Measurements from ENCODE around the gene PRRX1.

The PRRX1 gene

DNA sequence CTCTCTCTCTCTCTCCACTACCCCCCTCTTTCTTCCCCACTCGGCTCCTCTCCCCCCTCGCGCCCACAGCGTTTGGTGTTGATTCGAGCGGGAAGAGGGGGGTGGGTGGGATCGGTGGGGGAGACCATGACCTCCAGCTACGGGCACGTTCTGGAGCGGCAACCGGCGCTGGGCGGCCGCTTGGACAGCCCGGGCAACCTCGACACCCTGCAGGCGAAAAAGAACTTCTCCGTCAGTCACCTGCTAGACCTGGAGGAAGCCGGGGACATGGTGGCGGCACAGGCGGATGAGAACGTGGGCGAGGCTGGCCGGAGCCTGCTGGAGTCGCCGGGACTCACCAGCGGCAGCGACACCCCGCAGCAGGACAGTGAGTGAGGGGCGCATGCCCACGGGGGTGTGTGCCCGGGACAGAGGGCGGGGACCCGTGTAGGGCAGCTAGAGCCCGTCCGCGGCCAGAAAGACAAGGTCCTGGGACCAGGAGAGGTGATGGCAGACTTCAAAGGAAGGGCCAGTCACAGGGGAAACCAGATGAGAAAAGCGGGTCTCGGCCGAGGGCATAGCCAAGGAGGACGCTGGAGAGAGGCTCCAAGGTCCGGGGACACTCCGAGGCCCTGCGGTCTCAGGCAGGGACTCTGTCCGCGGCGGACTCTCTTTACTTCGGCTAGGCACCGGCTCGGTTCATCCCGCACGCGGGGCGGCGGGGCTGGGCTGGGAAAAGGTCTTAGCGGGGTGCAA, at the start of gene PRRX1:
Gene PRRX1 (plus strand): TSS at position 39 of the 735 bp plus-strand sequence. CDS start 88 bp downstream, at position 127.
- DNase-seq: peak; percentile 36

DNA sequence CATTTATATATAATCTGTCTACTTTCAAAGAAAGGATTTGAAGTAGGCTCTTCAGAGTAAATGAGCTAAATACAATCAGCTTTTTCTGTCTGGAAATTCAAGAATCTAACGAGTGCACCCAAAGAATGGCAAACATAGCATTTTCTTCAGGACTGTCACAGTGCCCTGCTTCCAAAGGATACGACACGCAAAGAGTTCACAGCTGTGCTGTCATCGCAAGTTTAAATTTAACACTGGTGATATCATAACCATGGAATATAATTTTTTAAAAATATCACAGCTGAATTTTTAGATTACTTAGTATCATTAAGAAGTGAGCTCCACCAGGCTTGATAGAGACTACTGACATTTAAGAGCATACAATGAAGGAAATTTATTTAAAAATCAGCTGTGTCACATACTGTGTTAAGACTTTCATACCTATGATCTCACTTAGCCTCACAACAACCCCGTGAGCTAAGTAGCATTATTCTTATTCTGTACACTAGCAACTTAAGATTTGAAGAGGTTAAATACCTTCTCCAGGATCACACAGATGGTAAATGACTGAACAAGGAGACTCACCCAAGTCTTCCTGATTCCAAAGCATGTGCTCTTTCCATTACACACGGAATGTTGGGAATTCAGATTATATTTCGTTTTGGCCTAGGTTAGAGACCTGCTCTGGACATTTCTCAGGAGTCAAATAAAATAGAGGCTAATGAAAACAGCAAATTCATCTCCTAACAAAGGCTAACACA, 46.2 kb upstream of the PRRX1 start:
- no peak for DNase-seq

DNA sequence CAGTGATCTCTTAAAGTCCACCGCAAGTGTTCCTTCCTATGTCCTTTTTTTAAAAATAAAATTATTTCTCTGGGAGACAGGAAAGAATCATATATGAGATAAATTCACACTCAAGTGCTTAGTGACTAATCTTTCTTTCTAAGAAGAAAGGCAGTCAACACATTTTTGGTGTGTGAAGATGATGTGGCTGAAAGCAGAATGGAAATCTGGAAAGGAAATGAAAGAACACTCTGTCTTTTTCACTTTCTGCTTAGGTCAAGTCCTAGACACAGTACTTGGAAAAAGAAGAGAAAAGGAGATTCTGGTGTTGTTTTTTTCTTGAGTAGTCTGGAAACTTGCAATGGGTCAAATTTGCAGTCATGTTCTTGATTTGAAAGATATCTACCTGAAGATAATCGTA, 45.5 kb upstream of the PRRX1 start:
- DNase-seq: no peak

DNA sequence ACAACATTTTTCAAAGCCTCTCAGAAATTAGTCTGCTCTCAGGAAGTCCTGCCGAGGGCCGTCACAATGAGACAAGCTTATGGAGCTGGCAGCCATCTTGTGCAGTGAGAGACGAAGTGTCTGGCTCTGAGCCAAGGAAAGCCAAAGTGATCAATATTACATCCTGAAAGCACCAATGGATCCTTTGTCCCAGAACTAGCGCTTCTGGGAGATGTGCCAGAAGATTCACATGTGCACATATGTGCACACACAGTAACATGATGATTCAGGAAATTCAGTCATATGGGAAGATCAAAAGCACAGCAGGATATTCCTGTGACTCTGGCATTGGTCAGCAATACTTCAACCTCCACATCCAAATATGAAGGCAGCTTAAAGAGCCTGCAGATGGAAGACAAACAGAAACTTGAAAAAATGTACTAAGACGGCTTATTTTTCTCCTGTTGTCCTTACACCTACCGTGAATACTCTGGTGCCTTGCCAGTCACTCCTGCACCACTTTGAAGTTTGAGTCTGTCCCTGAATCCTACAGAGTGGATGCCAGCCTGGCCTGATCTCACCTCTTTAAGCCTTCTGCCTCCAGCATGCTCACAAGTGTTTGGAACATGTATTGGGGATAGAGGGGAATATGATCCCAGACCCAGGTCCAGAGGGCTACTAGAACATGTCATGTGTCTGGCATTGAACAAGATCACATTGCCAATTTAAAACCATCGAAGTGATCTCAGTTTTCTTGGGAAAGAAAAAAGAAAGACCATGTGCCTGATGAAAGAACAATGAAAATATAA, 44.5 kb upstream of the PRRX1 start:
- DNase-seq: peak; percentile 28

DNA sequence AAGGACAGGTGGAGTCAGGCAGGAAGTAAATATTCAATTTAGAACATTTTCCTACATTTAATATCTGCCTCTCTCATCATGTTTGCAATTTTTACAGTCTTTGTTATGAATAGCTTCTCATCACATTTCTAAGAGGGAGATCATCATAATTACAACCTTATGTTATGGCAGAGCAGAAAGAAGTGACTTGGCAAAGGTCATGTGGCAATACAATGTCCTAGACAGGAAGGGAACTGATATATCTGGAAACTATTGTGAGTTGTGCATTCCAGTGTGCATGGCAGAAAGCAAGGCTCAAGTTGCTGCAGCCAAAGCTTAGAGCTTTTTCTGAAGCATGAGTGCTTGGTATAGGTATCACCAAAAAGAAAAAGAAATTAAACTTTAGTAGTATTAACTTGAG, 43.8 kb upstream of the PRRX1 start:
- DNase-seq: peak; percentile 50

DNA sequence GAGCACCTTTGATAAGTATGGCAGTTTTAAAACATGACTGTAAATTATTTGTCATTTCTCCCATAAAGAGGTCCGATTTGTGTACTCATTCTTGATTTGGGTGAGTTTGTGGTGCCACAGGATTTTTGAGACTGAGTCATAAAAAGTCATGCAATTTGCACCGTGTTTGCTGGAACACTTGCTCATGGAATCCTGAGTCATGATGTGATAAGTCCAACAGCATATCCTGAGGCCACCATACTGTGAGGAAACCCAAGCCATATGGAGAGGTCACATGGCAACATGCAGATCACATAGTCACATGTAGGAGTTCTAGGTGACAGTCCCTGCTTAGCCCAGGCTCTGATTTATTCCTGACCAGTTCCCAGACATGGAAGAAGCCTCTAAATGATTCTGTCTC, 40.8 kb upstream of the PRRX1 start:
- peak; percentile 93 for DNase-seq

DNA sequence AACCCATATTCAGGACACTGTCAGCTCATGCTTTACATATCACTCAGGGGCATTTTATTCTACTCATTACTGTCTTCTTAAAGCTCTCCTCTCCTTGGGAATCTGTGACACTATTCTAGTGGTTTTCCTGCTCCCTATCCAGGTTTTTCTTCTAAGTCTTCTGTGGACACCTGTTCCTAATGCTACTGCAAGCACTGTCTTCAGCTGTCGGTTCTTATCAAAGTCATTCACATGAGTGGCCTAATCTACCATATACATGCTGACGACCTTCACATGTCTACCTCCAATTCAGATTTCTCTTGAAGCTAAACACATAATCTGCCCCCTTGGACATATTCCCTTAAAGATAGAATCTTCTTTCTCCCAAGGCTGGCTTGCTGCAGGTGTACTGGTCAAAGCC, 39.8 kb upstream of the PRRX1 start:
- DNase-seq: no peak

DNA sequence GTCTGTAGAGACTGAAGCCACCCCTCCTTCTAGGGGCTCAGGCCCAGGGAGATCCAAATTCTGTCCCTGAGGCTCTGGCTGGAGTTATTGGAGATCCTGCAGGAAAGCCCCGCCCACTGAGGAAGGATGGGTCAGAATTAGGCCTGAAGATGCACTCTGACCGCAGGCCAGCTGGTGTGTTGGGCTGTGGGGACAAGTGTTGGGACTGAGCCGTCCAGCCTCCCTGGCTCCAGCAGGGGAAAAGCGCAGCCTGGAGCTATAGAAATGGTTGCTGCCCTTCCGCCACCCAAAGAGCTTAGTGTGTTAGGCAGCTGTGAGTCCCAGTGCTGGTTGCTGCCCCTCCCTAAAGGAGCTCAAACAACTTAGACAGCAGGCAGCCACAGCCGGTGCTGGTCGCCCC, 33.0 kb upstream of the PRRX1 start:
- DNase-seq: no peak

DNA sequence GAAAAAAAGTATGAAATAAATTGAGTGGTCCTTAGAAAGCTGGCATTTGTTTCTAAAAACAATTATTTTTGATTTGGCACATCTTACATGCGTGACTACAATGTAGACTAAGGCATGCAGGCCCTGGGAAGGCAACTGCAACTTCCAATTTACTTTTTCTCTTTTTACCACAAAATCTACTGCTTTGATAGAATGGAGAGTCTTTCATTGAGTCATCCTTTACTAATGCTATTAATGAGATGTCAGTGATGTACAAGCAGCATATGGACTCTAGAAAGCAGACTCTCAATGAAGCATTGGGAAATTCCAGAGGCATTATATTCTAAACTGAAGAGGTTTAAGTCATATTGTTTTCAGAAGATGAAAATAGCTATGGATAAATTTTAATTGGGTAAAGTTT, 29.6 kb upstream of the PRRX1 start:
- peak; percentile 84 for DNase-seq

DNA sequence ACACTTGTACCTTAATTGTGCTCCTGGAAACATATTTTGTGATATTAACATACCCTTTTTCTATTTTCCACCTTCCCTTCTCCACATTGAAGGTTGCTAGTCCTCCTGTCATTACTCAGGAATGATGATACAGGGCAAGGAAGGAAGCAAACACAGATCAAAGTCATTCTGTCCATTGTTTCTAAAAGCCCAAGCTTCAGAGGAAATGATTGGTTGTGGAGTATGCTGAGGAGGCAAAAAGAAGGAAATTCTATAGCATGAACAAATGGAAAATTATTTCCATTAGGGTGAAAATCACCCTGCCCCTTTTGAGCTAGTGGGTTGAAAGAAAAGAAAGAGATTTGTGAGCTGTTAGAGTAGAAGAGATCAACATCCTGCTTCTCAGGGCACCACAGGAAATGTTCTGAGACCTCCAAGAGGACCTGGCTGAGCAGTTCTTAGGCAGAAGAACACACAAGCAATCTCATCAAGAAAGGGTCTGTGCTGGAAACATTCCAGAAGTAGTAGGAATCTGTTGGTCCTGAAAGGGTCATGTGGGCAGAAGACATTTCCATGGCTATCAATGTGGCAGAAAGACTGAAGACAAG, 29.0 kb upstream of the PRRX1 start:
- peak; percentile 35 for DNase-seq

DNA sequence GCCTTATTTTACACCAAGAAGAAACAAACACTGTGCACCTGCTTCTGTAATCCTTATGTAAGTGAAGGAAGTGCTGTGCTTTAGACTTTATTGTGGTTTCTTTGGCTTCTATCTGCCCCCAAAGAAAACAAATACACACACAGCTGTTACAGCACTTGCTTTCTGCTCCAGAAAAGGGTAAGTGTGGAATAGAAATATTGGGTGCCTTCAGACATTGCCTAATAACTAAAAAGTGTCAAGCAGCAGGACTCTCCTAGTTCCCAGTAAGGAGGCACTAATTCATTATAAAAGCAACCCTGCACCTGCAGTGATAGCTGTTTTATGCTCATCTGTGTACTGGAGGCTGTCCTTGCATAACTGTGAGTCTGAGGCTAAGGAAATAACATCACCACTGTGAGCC, 23.4 kb upstream of the PRRX1 start:
- DNase-seq: no peak

DNA sequence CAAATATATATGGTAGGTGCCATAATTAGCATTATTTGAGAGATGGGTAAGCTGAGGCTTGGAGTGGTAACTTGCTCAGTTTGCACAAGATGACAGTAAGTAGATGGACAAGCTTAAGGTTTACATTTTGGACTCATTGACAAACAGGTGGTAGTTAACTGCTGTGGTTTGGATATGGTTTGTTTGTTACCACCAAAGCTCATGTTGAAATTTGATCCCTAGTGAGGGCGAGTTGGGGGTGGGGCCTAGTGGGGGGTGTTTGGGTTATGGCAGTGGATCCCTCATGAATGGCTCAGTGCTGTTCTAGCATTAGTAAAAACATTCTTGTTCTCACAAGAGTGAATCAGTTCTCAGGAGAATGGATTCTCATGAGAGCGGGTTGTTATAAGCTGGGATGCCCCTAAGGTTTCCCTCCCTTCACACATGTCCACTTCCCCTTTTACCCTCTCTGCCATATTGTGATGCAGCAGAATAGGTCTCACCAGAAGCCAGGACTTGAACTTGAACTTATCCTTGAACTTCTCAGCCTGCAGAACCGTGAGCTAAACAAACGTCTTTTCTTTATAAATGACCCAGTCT, 6.6 kb upstream of the PRRX1 start:
- no peak for DNase-seq

DNA sequence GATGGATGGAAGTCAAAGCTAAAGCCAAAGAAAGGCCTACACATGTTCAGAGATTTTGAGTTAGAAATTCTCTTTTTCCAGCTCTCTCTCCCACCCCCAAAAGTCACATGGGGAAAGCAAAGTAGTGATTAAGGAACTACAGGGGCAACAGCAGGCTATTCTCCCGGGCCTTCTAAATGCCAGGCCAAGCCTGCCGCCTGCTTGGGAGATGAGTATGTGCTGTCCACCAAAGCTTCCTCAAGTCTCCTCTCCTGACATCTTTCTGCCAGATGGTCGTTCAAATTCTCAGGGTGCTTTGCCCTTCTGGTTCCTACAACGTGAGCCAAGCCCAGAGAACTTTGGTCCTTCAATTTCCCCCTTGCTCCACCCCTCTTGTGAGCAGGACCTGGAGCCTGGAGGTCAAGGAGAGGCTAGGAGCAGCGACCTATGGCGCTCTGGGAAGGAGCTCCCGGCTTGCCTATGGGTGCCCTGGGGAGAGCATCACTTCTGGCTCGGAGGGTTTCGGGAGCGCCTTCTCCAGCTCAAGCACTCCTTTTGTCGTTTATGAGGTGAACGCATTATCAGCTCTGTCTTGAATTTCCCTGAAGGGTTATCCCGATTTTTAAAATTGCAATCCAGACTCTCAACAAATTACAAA, 4.4 kb upstream of the PRRX1 start:
- no peak for DNase-seq

DNA sequence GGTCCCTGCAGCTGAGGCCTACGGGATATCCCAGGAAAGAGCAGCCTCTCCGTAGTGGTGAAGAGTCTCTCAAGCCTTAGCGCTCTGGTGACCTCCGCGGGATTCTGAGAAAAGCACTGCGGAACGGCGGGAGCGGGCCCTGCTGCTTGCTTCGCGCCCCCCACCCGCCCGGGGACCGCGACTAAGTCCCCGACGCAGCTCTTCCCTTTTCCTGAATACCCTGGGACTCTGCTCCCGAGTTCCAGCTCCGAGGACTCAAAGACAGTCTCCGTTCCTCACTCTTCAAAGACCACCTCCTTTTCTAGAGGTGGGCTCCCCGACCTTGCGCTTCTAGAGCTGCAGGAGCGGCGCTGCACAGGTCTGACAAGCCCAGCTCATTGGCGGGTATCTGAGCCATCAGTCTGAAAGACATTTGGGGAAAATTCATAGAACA, 3.6 kb upstream of the PRRX1 start:
- no peak for DNase-seq

DNA sequence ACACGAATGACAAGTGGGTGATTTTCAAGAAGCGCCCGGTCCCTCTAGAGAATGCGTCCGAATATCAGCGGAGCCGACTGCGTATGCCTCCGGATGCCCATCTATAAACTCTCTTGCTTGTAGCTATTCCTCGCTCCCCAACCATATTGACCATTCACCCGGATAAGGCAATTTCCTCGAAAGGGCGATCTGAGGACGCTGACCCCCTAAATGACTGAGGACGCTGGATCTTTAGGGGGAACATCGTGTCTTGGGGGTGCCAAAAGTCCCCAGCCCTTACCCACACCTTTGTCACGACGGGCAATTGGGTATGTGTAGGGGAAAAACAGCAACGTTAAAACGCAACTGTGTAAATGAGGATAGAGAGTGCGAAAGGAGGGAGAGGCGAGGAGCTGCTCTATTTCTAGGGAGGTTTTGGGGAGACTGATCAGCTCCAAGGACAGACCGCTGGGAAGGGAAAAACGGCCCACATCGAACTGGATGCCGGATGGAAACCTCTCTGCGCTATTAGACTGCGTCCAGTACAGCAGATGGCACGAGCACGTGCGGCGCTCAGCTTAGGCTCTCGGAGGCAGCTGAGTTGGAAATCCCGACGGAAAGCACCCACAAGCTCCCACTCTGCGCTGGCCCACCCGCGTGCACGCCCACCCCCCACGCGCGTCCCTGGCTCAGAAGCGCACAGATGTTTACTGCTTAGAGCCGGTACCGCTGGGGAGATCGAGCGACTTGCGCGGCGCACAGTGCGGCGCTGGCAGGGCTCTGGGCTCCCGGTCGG, 2.9 kb upstream of the PRRX1 start:
- DNase-seq: no peak

DNA sequence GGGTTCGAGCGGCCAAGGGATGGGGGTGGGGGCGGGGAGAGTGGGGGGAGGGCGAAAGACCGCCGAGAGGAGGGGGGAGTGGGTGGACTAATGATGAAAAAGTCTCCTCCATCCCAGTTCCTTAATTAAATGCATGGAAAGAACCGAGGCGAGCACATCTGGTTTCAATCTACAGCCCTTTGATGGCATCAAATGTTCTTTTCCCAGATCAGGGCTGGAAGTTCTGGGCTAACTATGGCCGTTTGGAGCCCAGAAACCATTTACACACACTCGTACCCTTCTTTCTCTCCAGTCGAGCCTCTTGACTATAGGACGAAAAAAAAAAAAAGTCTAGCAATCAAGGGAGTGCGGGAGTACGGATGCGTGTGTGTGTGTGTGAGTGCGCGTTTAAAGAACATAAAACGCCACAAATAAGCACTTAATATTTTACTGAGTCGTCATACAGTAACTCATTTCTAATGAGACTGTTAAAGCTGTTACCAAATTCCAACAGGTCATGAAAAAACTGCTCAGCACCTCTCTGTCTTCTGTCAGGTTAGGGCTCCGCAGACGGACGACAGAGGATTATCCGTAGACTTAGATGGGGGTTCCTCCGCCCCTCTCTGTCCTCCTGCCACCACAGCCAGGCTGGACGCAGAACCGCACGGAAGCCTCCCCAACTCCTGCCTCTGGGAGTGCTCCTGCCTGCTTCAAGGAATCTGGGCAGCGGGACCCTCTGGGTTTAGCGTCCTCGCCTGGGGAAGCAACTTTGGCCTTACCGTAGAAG, 2.1 kb upstream of the PRRX1 start:
- DNase-seq: peak; percentile 74

DNA sequence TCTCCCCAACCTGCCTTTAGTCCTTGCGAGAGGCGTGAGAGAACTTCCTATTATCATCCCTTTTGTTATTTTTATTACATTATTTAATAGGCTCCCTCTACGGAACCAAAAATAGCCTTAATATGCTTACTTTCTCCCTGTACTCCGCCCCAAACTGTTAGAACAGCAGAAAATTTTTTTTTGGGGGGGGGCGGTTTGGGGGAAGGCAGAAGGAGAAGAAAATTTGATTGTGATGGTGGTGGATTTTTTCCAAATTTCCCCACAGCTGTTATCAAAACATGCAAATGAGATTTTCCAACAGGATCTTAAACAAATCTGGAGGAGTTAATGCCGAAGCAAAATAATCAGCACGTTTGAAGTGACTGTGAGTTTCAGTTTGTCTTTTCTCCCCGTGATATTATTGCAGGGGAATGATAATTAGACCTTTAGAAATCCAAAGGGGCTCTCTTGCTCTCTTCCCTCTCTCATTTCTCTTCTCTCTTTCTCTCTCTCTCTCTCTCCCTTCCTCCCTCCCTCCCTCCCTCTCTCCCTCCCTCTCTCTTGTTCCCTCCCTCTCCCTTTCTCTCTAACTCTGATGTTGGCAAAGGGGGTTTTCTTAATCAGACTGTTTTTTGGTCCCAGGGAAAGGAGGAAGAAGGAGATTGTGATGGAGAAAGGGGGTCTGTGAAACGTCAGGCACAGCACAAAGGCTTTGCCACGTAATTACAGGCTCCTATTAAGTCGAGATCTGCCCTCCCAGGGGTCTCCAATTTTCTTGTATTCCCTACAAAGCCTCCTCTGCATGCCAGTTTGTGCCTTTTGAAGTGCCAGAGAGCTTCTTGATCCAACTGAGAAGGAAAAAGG, 1.1 kb upstream of the PRRX1 start:
- DNase-seq: peak; percentile 39

DNA sequence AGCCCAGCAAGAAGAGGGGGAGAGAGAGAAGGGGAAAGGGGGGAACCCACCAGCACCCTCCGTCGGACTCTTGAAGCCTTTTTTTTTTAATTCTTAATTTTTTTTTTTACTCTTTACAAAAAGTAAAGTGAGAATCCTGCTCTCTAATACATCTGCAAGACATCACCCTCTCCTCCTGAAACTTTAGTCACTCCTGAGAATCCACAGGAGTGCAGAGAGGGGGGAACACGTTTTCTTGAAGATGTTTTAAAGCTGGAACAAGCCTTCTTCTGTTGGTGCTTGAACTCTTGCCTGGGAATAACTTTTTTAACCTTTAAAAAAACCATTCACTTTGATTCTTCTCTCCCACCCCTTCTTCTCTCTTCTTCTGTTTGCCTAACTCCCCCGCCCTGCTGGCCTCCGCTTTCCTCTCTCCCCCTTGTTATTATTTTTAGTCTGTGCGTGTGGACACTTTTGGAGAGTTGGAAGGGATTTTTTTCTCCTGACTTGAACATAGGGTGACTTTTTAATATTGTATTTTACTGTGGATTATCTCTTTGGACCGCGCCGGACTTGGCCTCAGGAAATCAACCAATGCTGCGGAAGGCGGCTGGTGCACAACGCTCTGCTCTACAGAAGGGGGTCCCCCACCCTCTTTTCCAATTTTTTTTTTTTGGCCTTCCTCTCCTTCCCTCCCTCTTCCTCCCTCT, 383 bp upstream of the PRRX1 start:
- peak; percentile 33 for DNase-seq

Measured in EL (cell line).